Inflammatory macrophage treated with lipopolysaccharide for 1 hour (primary cell): ENCODE results near the gene TRAPPC2L.

Source experiments
- DNase-seq, 2 donors: peaks; one replicate each; pipeline ENCODE4 v3.0.0-alpha.2; 2020 to 2022

The TRAPPC2L gene

DNA sequence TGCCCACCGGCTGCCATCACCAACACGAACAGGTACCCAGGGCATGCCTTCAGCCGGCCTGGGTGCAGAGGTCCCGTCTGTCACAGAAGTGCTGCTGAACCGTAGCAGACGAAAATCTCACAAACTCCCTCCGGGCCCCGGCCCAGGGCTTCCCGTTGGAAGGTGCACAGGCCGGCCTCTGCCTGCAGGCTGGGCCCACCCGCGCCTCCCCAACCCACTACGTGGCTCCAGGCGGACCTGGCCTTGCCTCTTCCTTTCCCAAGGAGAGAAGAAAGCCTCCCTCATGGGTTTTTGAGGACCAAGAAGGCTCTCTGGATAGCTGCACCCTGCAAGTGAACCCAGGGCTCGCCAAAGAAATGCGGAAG is 55.0 kb downstream of the TRAPPC2L start:
- DNase-seq = no peak
